Stomach (tissue), 4 donors: ENCODE results near the gene SLC6A5.

Experiments
- EP300 ChIP-seq: sonication (generic); formaldehyde crosslinking; IDR thresholded peaks from one replicate; pipeline ENCODE4 v1.6.1; 2017; ENCODE audit warnings: antibody characterized with exemption
- POLR2A ChIP-seq, 4 donors: fragments of 450-650 bp; IDR thresholded peaks; one replicate each; pipeline ENCODE4 v1.6.1; 2016; ENCODE audit warnings: antibody characterized with exemption in 4 of 4, control low read depth in 2 of 4, mild to moderate bottlenecking in 1 of 4, moderate library complexity in 1 of 4
- TF ChIP-seq, protein P1 (sequence below), 7 experiments: fragments of 450-650 bp in 4 of 7; fragments of 200-600 bp in 3 of 7; sonication (generic) in 3 of 7; IDR thresholded peaks; one replicate each; pipeline ENCODE4 v1.5.1; 2016 to 2019; ENCODE audit warnings: antibody characterized with exemption in 7 of 7, control low read depth in 2 of 7, mild to moderate bottlenecking in 1 of 7

DNA sequence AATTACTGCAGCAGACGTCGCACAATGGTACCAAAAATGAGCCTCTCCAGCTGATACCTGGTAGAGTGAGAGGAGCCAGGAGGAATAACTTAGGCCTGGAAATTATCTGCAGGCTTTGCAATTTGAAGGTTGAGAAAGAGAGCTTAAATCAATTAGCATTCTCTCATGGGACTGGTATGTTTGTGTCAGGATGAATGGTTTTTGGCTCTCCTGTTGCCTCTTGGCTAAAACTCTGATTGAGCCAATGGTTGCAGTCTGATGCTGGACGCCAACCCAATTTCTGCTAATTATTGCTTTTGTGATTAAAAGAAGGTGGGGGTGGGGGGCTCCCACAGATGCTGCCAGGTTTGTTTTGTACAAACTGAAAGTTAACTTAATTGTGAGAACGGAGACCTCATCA lies 57.5 kb downstream of the SLC6A5 start:
- TF ChIP-seq, protein P1, sequence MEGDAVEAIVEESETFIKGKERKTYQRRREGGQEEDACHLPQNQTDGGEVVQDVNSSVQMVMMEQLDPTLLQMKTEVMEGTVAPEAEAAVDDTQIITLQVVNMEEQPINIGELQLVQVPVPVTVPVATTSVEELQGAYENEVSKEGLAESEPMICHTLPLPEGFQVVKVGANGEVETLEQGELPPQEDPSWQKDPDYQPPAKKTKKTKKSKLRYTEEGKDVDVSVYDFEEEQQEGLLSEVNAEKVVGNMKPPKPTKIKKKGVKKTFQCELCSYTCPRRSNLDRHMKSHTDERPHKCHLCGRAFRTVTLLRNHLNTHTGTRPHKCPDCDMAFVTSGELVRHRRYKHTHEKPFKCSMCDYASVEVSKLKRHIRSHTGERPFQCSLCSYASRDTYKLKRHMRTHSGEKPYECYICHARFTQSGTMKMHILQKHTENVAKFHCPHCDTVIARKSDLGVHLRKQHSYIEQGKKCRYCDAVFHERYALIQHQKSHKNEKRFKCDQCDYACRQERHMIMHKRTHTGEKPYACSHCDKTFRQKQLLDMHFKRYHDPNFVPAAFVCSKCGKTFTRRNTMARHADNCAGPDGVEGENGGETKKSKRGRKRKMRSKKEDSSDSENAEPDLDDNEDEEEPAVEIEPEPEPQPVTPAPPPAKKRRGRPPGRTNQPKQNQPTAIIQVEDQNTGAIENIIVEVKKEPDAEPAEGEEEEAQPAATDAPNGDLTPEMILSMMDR (IDR thresholded peaks at IDR 0.05) = no peak
- TF ChIP-seq EP300 = no peak
- no peak for TF ChIP-seq POLR2A (IDR thresholded peaks at IDR 0.05)
